ENCODE results near the gene CCDC85C. TPM values are rescaled to one million over a fixed set of nuclear protein-coding genes. Genes with fewer than 3 reads are reported as not detected.

The CCDC85C gene
- total RNA-seq, 1 experiment from 2014 or later = 36.4 TPM

GRCh38 chr14:99586761-99587459 lies 17.1 kb downstream of the CCDC85C start:
- no peak for DNase-seq
- Histone ChIP-seq H3K27me3 (ENCODE audit: low read length) (no peaks in the 10 kb centered on the region), H3K4me2 (ENCODE audit: low read length) (no peak overlapping the region), H2AFZ (ENCODE audit: low read length) (no peak overlapping the region), H3K4me1 (ENCODE audit: insufficient read depth, low read length) (peaks cover 9% of the 10 kb centered on the region), H3K9me3 (ENCODE audit: low read length) (no peaks in the 10 kb centered on the region), H3K36me3 (ENCODE audit: low read depth, low read length) (no peaks in the 10 kb centered on the region), H3K9me2 (replicated peaks; ENCODE audit: low read length) (no peaks in the 10 kb centered on the region), H3K79me2 (ENCODE audit: low read length) (peaks cover 98% of the 10 kb centered on the region), H3K4me3 (ENCODE audit: low read length) (no peak overlapping the region), H3K9ac (ENCODE audit: low read length) (no peak overlapping the region), H3F3A (ENCODE audit: low read length, unreplicated experiment) (no peaks in the 10 kb centered on the region), H4K20me1 (ENCODE audit: low read length) (peaks cover 29% of the 10 kb centered on the region; the same call in 1 of the 2 replicates), H3K27ac (ENCODE audit: low read length) (no peak overlapping the region)
- CTCF ChIA-PET = interaction anchor here (0.6 kb wide), 1 partner anchor 295 kb away, joined by 6 read pairs; no protein-coding TSS in a partner anchor
- BruUV-seq (replicated peaks) = no TSS peak
- POLR2A ChIA-PET (ENCODE audit: unreplicated experiment) = no interaction called here
- TF ChIP-seq EZH2phosphoT487 (IDR thresholded peaks at IDR 0.05; ENCODE audit: borderline replicate concordance, low read length) = no peak
- TF ChIP-seq, protein P1, sequence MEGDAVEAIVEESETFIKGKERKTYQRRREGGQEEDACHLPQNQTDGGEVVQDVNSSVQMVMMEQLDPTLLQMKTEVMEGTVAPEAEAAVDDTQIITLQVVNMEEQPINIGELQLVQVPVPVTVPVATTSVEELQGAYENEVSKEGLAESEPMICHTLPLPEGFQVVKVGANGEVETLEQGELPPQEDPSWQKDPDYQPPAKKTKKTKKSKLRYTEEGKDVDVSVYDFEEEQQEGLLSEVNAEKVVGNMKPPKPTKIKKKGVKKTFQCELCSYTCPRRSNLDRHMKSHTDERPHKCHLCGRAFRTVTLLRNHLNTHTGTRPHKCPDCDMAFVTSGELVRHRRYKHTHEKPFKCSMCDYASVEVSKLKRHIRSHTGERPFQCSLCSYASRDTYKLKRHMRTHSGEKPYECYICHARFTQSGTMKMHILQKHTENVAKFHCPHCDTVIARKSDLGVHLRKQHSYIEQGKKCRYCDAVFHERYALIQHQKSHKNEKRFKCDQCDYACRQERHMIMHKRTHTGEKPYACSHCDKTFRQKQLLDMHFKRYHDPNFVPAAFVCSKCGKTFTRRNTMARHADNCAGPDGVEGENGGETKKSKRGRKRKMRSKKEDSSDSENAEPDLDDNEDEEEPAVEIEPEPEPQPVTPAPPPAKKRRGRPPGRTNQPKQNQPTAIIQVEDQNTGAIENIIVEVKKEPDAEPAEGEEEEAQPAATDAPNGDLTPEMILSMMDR (conservative IDR thresholded peaks at IDR 0.05; ENCODE audit: low read depth, low read length) = no peak
- intact Hi-C loops (cut with micrococcal nuclease) = no loop called here
- no peak for ATAC-seq

GRCh38 chr14:99586054-99586760 lies 17.8 kb downstream of the CCDC85C start:
- intact Hi-C loops (cut with micrococcal nuclease) = no loop called here
- ATAC-seq (no peak), DNase-seq (no peak)
- no peaks in the 10 kb centered on the region for H3K9me2 ChIP-seq (replicated peaks; ENCODE audit: low read length)
- peaks cover 28% of the 10 kb centered on the region; the same call in 1 of the 2 replicates for H4K20me1 ChIP-seq (ENCODE audit: low read length)
- TF ChIP-seq, protein P1 (conservative IDR thresholded peaks at IDR 0.05; ENCODE audit: low read depth, low read length) = no peak
- TF ChIP-seq EZH2 (IDR thresholded peaks at IDR 0.05; ENCODE audit: low read length, unreplicated experiment) = no peak
- no peak for TF ChIP-seq EZH2phosphoT487 (IDR thresholded peaks at IDR 0.05; ENCODE audit: borderline replicate concordance, low read length)
- BruUV-seq (replicated peaks) = no TSS peak
- H3K9me3 ChIP-seq (ENCODE audit: low read length) = no peaks in the 10 kb centered on the region
- H3F3A ChIP-seq (ENCODE audit: low read length, unreplicated experiment) = no peaks in the 10 kb centered on the region
- H3K4me1 ChIP-seq (ENCODE audit: insufficient read depth, low read length) = peaks cover 14% of the 10 kb centered on the region
- no peak overlapping the region for H3K4me3 ChIP-seq (ENCODE audit: low read length)
- H3K79me2 ChIP-seq (ENCODE audit: low read length) = peaks cover 100% of the 10 kb centered on the region
- H3K4me2 ChIP-seq (ENCODE audit: low read length) = no peak overlapping the region
- H3K27ac ChIP-seq (ENCODE audit: low read length) = no peak overlapping the region
- CTCF ChIA-PET = no interaction called here
- no peaks in the 10 kb centered on the region for H3K27me3 ChIP-seq (ENCODE audit: low read length)
- H3K9ac ChIP-seq (ENCODE audit: low read length) = no peak overlapping the region
- no peak overlapping the region for H2AFZ ChIP-seq (ENCODE audit: low read length)
- POLR2A ChIA-PET (ENCODE audit: unreplicated experiment) = no interaction called here
- H3K36me3 ChIP-seq (ENCODE audit: low read depth, low read length) = no peaks in the 10 kb centered on the region

DNA sequence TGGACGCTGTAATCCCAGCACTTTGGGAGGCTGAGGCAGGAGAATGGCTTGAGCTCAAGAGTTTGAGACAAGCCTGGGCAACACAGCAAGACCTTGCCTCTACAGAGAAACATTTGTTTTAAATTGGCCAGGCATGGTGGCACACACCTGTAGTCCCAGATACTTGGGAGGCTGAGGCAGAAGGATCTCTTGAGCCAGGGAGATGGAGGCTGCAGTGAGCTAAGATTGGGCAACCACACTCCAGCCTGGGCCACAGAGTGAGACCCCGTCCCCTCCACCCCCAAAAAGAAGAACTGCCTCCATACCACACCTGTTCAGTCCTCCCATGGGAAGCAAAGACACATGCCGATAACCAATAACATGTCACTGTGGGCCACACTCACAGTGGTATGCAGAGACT lies 19.2 kb downstream of the CCDC85C start:
- no peaks in the 10 kb centered on the region for H3K27me3 ChIP-seq (ENCODE audit: low read length)
- H3K36me3 ChIP-seq (ENCODE audit: low read depth, low read length) = no peaks in the 10 kb centered on the region
- TF ChIP-seq, protein P1 (conservative IDR thresholded peaks at IDR 0.05; ENCODE audit: low read depth, low read length) = no peak
- intact Hi-C loops (cut with micrococcal nuclease) = no loop called here
- CTCF ChIA-PET = no interaction called here
- no peak overlapping the region for H3K4me2 ChIP-seq (ENCODE audit: low read length)
- H3F3A ChIP-seq (ENCODE audit: low read length, unreplicated experiment) = no peaks in the 10 kb centered on the region
- no peak overlapping the region for H3K9ac ChIP-seq (ENCODE audit: low read length)
- H2AFZ ChIP-seq (ENCODE audit: low read length) = no peak overlapping the region
- BruUV-seq (replicated peaks) = no TSS peak
- POLR2A ChIA-PET (ENCODE audit: unreplicated experiment) = no interaction called here
- H3K9me2 ChIP-seq (replicated peaks; ENCODE audit: low read length) = no peaks in the 10 kb centered on the region
- H3K4me3 ChIP-seq (ENCODE audit: low read length) = no peak overlapping the region
- H3K79me2 ChIP-seq (ENCODE audit: low read length) = peaks cover 93% of the 10 kb centered on the region
- DNase-seq = no peak
- H3K4me1 ChIP-seq (ENCODE audit: insufficient read depth, low read length) = peaks cover 18% of the 10 kb centered on the region
- H3K9me3 ChIP-seq (ENCODE audit: low read length) = no peaks in the 10 kb centered on the region
- H3K27ac ChIP-seq (ENCODE audit: low read length) = no peak overlapping the region
- peaks cover 16% of the 10 kb centered on the region; the same call in 1 of the 2 replicates for H4K20me1 ChIP-seq (ENCODE audit: low read length)
- no peak for ATAC-seq

Data from PC-3 (cell line).